Activated B cell treated with CpG ODN at 0.5 μM for 24 hours (primary cell): ENCODE results near the gene ARMC12. TPM values are rescaled to one million over a fixed set of nuclear protein-coding genes. Genes with fewer than 3 reads are reported as not detected.
A peak's percentile ranks its signal among the peaks of the same experiment; 100 is the strongest.

ENCODE experiments used
- ATAC-seq: fragments of 200-7000 bp; cut with Tn5 transposase; one replicate; pipeline ENCODE4 v1.10.0; 2021; ENCODE audit warnings: low read depth, mild to moderate bottlenecking, moderate library complexity
- CTCF ChIA-PET: fragments of 350-600 bp; sonication (Branson Sonifier 250); formaldehyde crosslinking; loops from one replicate; lab custom pipeline; 2021; ENCODE audit warnings: antibody characterized with exemption; lab: Charles Lee
- POLR2A ChIA-PET: fragments of 350-600 bp; sonication (Branson Sonifier 250); formaldehyde crosslinking; loops from one replicate; lab custom pipeline; 2021; ENCODE audit warnings: antibody characterized with exemption; lab: Charles Lee
- DNase-seq: peaks from one replicate; pipeline ENCODE4 v3.0.0; 2022
- H3K27ac Mint-ChIP-seq: one replicate; pipeline ENCODE4 v1.8.0; 2020; ENCODE audit warnings: mixed read lengths
- H3K27me3 Mint-ChIP-seq: one replicate; pipeline ENCODE4 v1.8.0; 2021; ENCODE audit warnings: mixed read lengths
- H3K36me3 Mint-ChIP-seq: one replicate; pipeline ENCODE4 v1.8.0; 2021; ENCODE audit warnings: low read depth, mixed read lengths
- H3K4me1 Mint-ChIP-seq: one replicate; pipeline ENCODE4 v1.8.0; 2021; ENCODE audit warnings: mixed read lengths
- H3K4me3 Mint-ChIP-seq: one replicate; pipeline ENCODE4 v1.8.0; 2020; ENCODE audit warnings: mild to moderate bottlenecking, mixed read lengths
- H3K9me3 Mint-ChIP-seq: one replicate; pipeline ENCODE4 v1.8.0; 2020; ENCODE audit warnings: mixed read lengths
- CTCF ChIP-seq: fragments of 200-600 bp; IDR thresholded peaks from one replicate; pipeline ENCODE4 v1.8.0; 2022; ENCODE audit warnings: antibody characterized with exemption, mild to moderate bottlenecking
- intact Hi-C: fragments of 100-400 bp; cut with micrococcal nuclease; formaldehyde crosslinking; loops from one replicate; pipeline ENCODE4 v1.15.1; 2024
- total RNA-seq: library from RNA; stranded (reverse); gene quantifications from 2 replicates; pipeline ENCODE4 v1.2.3, GENCODE V29; 2022

Gene ARMC12
- total RNA-seq, 1 donor from 2014 or later: 0.89 TPM

DNA sequence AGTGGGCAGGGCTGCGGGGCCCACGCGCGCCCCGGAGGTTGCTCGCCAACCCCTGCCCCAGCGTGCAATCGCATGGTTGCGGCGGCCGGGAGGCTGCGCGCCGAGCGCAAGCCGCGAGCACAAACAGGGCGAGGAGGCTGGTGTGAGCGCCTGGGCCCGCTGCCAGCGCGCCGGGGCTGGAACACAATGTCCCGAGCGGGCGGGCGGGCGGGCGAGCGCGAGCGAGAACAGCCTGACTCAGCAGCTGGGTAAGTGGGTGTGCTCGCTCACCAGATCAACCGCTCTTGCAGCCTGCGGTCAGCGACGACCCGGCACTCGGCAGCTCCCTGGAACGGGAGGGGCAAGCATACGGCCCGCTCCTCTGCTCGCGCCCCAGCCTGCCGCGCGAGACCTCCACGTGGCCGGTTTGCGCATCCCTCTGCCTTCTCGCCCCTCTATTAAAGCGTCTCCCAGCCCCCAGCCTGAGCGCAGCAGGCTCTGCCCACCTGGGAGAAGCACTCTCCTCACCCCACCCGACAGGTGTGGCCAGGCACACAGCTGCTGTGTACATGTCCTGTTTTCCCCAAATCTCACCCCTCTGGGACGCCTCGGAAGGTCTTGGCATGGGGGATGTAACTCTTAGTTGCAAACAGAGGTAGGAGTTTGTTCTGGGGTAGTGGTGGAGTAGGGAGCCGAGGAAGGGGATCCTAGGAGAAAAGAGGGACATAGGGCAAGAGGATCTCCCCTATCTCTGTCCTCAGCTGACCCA, 8.7 kb upstream of the ARMC12 start:
- H3K9me3 Mint-ChIP-seq: no peaks in the 10 kb centered on the region
- CTCF ChIA-PET: interaction anchor here (0.8 to 1.0 kb wide), 2 partner anchors 9 to 144 kb away, joined by 3 to 7 read pairs; partner anchors contain the start of gene ARMC12

GRCh38 chr6:35728683-35729678, 7.9 kb upstream of the ARMC12 start:
- intact Hi-C loops: loop anchor here (1.0 kb wide), 1 partner anchor 9 kb away; no protein-coding TSS in a partner anchor
- H3K36me3 Mint-ChIP-seq: no peaks in the 10 kb centered on the region

More for the DNA sequence above, 8.7 kb upstream of the ARMC12 start:
- POLR2A ChIA-PET: interaction anchor here (0.7 to 1.6 kb wide), 3 partner anchors 9 to 40 kb away, joined by 3 to 23 read pairs (median 3); partner anchors contain the start of gene FKBP5
- ATAC-seq (peak; percentile 40), DNase-seq (peak; percentile 63)
- no peak for TF ChIP-seq CTCF
- intact Hi-C loops: loop anchor here (1.0 kb wide), 1 partner anchor 8 kb away; no protein-coding TSS in a partner anchor
- Mint-ChIP-seq H3K27ac (peak overlapping the region; percentile 68), H3K4me3 (peak overlapping the region; percentile 79), H3K4me1 (peaks cover 57% of the 10 kb centered on the region), H3K27me3 (no peaks in the 10 kb centered on the region), H3K36me3 (no peaks in the 10 kb centered on the region)

GRCh38 chr6:35729722-35730121, 7.1 kb upstream of the ARMC12 start:
- Mint-ChIP-seq H3K36me3 (no peaks in the 10 kb centered on the region), H3K4me3 (peak overlapping the region; percentile 12), H3K4me1 (peaks cover 59% of the 10 kb centered on the region), H3K9me3 (no peaks in the 10 kb centered on the region), H3K27ac (peak overlapping the region; percentile 30), H3K27me3 (no peaks in the 10 kb centered on the region)
- CTCF ChIA-PET: no interaction called here
- no peak for DNase-seq
- no peak for TF ChIP-seq CTCF
- intact Hi-C loops: loop anchor here (5.0 kb wide), 1 partner anchor 387 kb away; the partner anchor contains the start of gene PPARD
- POLR2A ChIA-PET: interaction anchor here (0.6 kb wide), 1 partner anchor 1144 kb away, joined by 5 read pairs; no protein-coding TSS in a partner anchor
- ATAC-seq: no peak

More at GRCh38 chr6:35728683-35729678, 7.9 kb upstream of the ARMC12 start:
- H3K27ac Mint-ChIP-seq: peak overlapping the region; percentile 68
- POLR2A ChIA-PET: interaction anchor here (0.6 to 1.6 kb wide), 3 partner anchors 10 to 1145 kb away, joined by 3 to 23 read pairs (median 5); no protein-coding TSS in a partner anchor
- ATAC-seq: no peak
- peaks cover 59% of the 10 kb centered on the region for H3K4me1 Mint-ChIP-seq
- no peak for TF ChIP-seq CTCF
- DNase-seq: no peak
- H3K4me3 Mint-ChIP-seq: peak overlapping the region; percentile 12
- no peaks in the 10 kb centered on the region for H3K9me3 Mint-ChIP-seq
- H3K27me3 Mint-ChIP-seq: no peaks in the 10 kb centered on the region
- CTCF ChIA-PET: interaction anchor here (0.8 kb wide), 1 partner anchor 145 kb away, joined by 3 read pairs; no protein-coding TSS in a partner anchor

DNA sequence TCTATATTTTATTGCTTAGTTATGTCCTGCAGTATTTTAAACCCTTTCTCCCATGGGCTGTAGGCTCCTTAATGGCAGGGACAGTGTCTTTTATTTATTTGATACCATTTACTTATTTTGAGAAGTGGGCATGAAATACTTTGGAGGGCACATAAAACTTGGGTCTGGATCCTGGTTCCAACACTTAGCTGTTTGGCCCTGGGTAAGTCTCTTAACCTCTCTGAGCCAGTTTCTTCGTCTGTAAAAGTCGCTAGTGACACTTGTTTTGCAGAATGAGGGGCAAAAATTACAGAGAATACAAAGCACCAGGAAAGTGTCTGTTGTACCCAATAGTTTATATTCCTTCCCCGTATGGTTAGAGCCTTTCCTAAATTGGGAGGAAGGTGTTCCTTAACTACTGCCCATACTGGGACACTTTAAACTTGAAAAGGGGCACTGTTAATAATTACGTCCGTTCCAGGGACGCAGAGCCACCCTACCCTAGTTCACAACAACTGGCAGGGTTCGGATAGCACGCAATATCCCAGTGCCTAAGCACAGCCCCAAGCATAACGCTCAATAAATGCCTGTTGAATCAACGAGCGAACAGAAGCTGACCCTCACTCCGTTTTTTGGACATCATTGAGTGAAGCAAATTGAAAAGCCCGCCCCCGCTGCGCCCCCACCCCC, 6.0 kb upstream of the ARMC12 start:
- ChIA-PET POLR2A (interaction anchor here (0.6 to 2.2 kb wide), 6 partner anchors 11 to 1059 kb away, joined by 3 to 31 read pairs (median 4); partner anchors contain the start of gene FKBP5), CTCF (no interaction called here)
- DNase-seq: no peak
- Mint-ChIP-seq H3K27me3 (no peaks in the 10 kb centered on the region), H3K9me3 (no peaks in the 10 kb centered on the region), H3K36me3 (no peaks in the 10 kb centered on the region), H3K27ac (peak overlapping the region; percentile 93), H3K4me3 (peak overlapping the region; percentile 90), H3K4me1 (peaks cover 62% of the 10 kb centered on the region)
- peak; percentile 5 for ATAC-seq
- TF ChIP-seq CTCF: no peak
- intact Hi-C loops: loop anchor here (1.0 to 5.0 kb wide), 4 partner anchors 12 to 389 kb away; partner anchors contain the start of genes FANCE, FKBP5 and PPARD
